K562 (cell line): ENCODE results near the gene OR52B6. TPM values are rescaled to one million over a fixed set of nuclear protein-coding genes. Genes with fewer than 3 reads are reported as not detected.

Source experiments
- EGR1 ChIP-seq: fragments of 450-650 bp; conservative IDR thresholded peaks from 2 replicates; pipeline ENCODE4 v1.6.1; 2017; ENCODE audit warnings: mild to moderate bottlenecking
- GABPA ChIP-seq: fragments of 200-800 bp; sonication (Bioruptor generic); conservative IDR thresholded peaks from 2 replicates; pipeline ENCODE4 v1.6.1; 2016; ENCODE audit warnings: low read depth, missing genetic modification characterization, missing compliant biosample characterization
- GATA2 ChIP-seq: sonication (generic); formaldehyde crosslinking; IDR thresholded peaks from 2 replicates; pipeline ENCODE4 v1.4.0; 2020; ENCODE audit warnings: mild to moderate bottlenecking, missing genetic modification reagents
- JUND ChIP-seq, 2 experiments: IDR thresholded peaks; 2 replicates in 1 of 2; 3 replicates in 1 of 2; pipeline ENCODE4 v1.6.1; 2011; ENCODE audit warnings: borderline replicate concordance in 2 of 2, low read depth in 2 of 2, low read length in 2 of 2, improper control_type of control experiment in 1 of 2, missing biosample characterization in 1 of 2, missing genetic modification characterization in 1 of 2, missing genetic modification reagents in 1 of 2
- MTA3 ChIP-seq: fragments of 450-650 bp; formaldehyde crosslinking; IDR thresholded peaks from 2 replicates; pipeline ENCODE4 v1.6.1; 2017; ENCODE audit warnings: mild to moderate bottlenecking, borderline replicate concordance
- MYBL2 ChIP-seq, 2 experiments: fragments of 450-650 bp in 1 of 2; sonication (generic) in 1 of 2; formaldehyde crosslinking in 1 of 2; IDR thresholded peaks; 2 replicates each; pipeline versions ENCODE4 v1.6.1 to v1.8.1; 2017 to 2022; ENCODE audit warnings: borderline replicate concordance in 1 of 2, inconsistent platforms in 1 of 2, low read depth in 1 of 2, mild to moderate bottlenecking in 1 of 2, missing genetic modification reagents in 1 of 2, moderate library complexity in 1 of 2
- NBN ChIP-seq: fragments of 450-650 bp; IDR thresholded peaks from 2 replicates; pipeline ENCODE4 v1.6.1; 2016; ENCODE audit warnings: low read depth, mild to moderate bottlenecking
- NCOR1 ChIP-seq: fragments of 450-650 bp; IDR thresholded peaks from 2 replicates; pipeline ENCODE4 v1.6.1; 2016; ENCODE audit warnings: mild to moderate bottlenecking, moderate library complexity
- NFXL1 ChIP-seq: fragments of 450-650 bp; formaldehyde crosslinking; IDR thresholded peaks from 2 replicates; pipeline ENCODE4 v1.4.0; 2021; ENCODE audit warnings: mild to moderate bottlenecking
- POLR2H ChIP-seq: IDR thresholded peaks from 2 replicates; pipeline ENCODE4 v1.6.1; 2016; ENCODE audit warnings: missing genetic modification characterization, low read depth, mild to moderate bottlenecking, control low read depth, missing compliant biosample characterization, moderate library complexity
- RBFOX2 ChIP-seq: fragments of 200-400 bp; formaldehyde crosslinking; IDR thresholded peaks from 2 replicates; pipeline ENCODE4 v1.6.1; 2017; ENCODE audit warnings: low read depth, mild to moderate bottlenecking, low read length, moderate library complexity
- RNF2 ChIP-seq: sonication (generic); IDR thresholded peaks from 2 replicates; pipeline ENCODE4 v1.6.1; 2016
- SMAD1 ChIP-seq: fragments of 150-350 bp; IDR thresholded peaks from 2 replicates; pipeline ENCODE4 v1.6.1; 2014; ENCODE audit warnings: low read length, low read depth; ENCODE audit not compliant: partially characterized antibody
- STAT5B ChIP-seq: fragments of 250-450 bp; sonication (Bioruptor Pico); IDR thresholded peaks from 2 replicates; pipeline ENCODE4 v1.8.0; 2021; ENCODE audit warnings: mild to moderate bottlenecking, inconsistent platforms
- TEAD1 ChIP-seq, 2 experiments: fragments of 450-650 bp in 1 of 2; sonication (generic) in 1 of 2; formaldehyde crosslinking; IDR thresholded peaks; 2 replicates each; pipeline versions ENCODE4 v1.4.0 to v1.8.0; 2020 to 2022; ENCODE audit warnings: mild to moderate bottlenecking in 2 of 2, missing genetic modification reagents in 1 of 2
- TEAD4 ChIP-seq, 2 experiments: sonication (generic) in 1 of 2; formaldehyde crosslinking in 1 of 2; IDR thresholded peaks; 2 replicates each; pipeline versions ENCODE4 v1.6.1 to v1.8.0; 2012 to 2022; ENCODE audit warnings: borderline replicate concordance in 1 of 2, inconsistent platforms in 1 of 2, low read length in 1 of 2, mild to moderate bottlenecking in 1 of 2, missing genetic modification reagents in 1 of 2
- ZNF584 ChIP-seq: fragments of 200-800 bp; sonication (Bioruptor generic); IDR thresholded peaks from 2 replicates; pipeline ENCODE4 v1.6.1; 2016; ENCODE audit warnings: low read depth, mild to moderate bottlenecking, missing genetic modification characterization, missing compliant biosample characterization
- ZNF644 ChIP-seq: fragments of 200-800 bp; sonication (Bioruptor generic); IDR thresholded peaks from 2 replicates; pipeline ENCODE4 v1.6.1; 2016; ENCODE audit warnings: low read depth, missing genetic modification characterization, missing compliant biosample characterization
- polyA plus RNA-seq, 8 experiments: library from polyadenylated mRNA; depleted of rRNA in 4 of 8; stranded (reverse) in 5 of 8; unstranded in 3 of 8; fragments of >200 nt; fragmentation: Nextera tagmentation in 2 of 8; fragmentation: Illumina TruSeq in 1 of 8; extraction: Ambion mirVana in 2 of 8; extraction: Trizol in 1 of 8; gene quantifications; 2 replicates each; pipeline versions ENCODE4 v1.2.1 to v1.2.3, GENCODE V29; 2011 to 2014; ENCODE audit warnings: inconsistent platforms in 1 of 8, missing spikeins in 1 of 8
- total RNA-seq, 7 experiments: library from RNA; depleted of rRNA in 6 of 7; stranded (reverse); fragments of >200 nt in 6 of 7; fragmentation: Illumina TruSeq in 2 of 7; extraction: Trizol in 2 of 7; gene quantifications; 2 replicates each; pipeline versions ENCODE4 v1.2.1 to v1.2.3, GENCODE V29; 2011 to 2021; ENCODE audit warnings: low replicate concordance in 1 of 7
- TF ChIP-seq, protein P1 (sequence below): fragments of 450-650 bp; IDR thresholded peaks from 2 replicates; pipeline ENCODE4 v1.6.1; 2014; ENCODE audit warnings: low read depth, mild to moderate bottlenecking, moderate library complexity, borderline replicate concordance
- TF ChIP-seq, protein P2 (sequence below): fragments of 450-650 bp; IDR thresholded peaks from 2 replicates; pipeline ENCODE4 v1.6.1; 2018; ENCODE audit not compliant: partially characterized antibody
- TF ChIP-seq, protein P3 (sequence below): fragments of 250-450 bp; sonication (Bioruptor Pico); IDR thresholded peaks from 2 replicates; pipeline ENCODE4 v1.8.0; 2022; ENCODE audit warnings: moderate library complexity, mild to moderate bottlenecking, inconsistent platforms

OR52B6 gene
- total and polyA plus RNA-seq, 9 of the 15 experiments (the other 6 are each of a cell fraction or from before 2014, with no cell fraction given), result not detected

DNA sequence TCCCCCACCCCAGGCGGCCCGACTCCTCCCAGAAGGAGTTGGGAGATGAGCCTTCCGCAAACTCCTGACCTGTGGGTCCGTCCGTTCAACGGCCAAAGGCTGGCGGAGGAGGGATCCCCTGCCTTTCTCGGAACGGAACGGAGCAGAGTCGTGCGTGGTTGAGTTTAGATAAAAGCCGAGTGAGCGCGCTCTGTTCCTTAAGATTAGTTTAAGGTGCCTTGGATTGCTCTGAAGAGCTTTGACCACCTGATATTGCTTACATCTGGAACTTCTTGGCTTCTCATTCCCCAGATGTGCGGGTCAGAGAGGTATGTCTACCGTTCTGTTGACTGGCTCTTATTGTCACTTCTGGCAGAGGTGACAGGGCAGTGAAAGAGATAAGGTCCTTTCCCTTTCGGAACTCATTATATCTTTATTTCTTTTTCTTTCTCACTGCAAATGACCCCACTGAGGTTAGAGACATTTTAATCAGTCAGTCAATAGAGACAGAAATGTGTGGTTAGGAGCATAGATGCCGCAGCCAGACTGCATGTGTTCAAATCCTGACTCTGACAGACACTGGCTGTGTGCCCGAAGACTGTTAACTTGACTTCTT, 16.0 kb downstream of the OR52B6 start, which contains the start of gene TRIM6 (continued):
- TF ChIP-seq POLR2H (peak; percentile 59; the same call in 1 of the 2 replicates), RNF2 (peak; percentile 90), ZNF584 (CRISPR knock-in tag) (no peak), NBN (peak; percentile 88; the same call in 1 of the 2 replicates), GATA2 (CRISPR knock-in tag) (peak; percentile 88), NCOR1 (peak; percentile 94), STAT5B (CRISPR knock-in tag) (no peak), ZNF644 (tag) (0 out of 2 replicates have a peak, but pooled peaks have one; percentile 47), RBFOX2 (peak; percentile 46), TEAD1 (CRISPR knock-in tag; IDR thresholded peaks at IDR 0.05) (no peak), EGR1 (peak; percentile 54; the same call in 1 of the 2 replicates), MYBL2 (IDR thresholded peaks at IDR 0.05; ENCODE audit: low read depth) (peak; percentile 68), MYBL2 (CRISPR knock-in tag; IDR thresholded peaks at IDR 0.05; ENCODE audit: borderline replicate concordance) (no peak), SMAD1 (peak; percentile 31), JUND (IDR thresholded peaks at IDR 0.05; ENCODE audit: borderline replicate concordance, low read depth, low read length) (peak; percentile 55), JUND (tag; IDR thresholded peaks at IDR 0.05; ENCODE audit: borderline replicate concordance, low read depth, low read length) (peak; percentile 50; the same call in 1 of the 3 replicates), TEAD4 (IDR thresholded peaks at IDR 0.05; ENCODE audit: low read length) (peak; percentile 95), TEAD4 (CRISPR knock-in tag; IDR thresholded peaks at IDR 0.05; ENCODE audit: borderline replicate concordance) (no peak), MTA3 (peak; percentile 52; the same call in 1 of the 2 replicates), NFXL1 (CRISPR knock-in tag) (no peak), GABPA (0 out of 2 replicates have a peak, but pooled peaks have one; percentile 19)
- TF ChIP-seq, protein P1, sequence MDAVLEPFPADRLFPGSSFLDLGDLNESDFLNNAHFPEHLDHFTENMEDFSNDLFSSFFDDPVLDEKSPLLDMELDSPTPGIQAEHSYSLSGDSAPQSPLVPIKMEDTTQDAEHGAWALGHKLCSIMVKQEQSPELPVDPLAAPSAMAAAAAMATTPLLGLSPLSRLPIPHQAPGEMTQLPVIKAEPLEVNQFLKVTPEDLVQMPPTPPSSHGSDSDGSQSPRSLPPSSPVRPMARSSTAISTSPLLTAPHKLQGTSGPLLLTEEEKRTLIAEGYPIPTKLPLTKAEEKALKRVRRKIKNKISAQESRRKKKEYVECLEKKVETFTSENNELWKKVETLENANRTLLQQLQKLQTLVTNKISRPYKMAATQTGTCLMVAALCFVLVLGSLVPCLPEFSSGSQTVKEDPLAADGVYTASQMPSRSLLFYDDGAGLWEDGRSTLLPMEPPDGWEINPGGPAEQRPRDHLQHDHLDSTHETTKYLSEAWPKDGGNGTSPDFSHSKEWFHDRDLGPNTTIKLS, result peak; percentile 22; the same call in 1 of the 2 replicates
- TF ChIP-seq, protein P2, sequence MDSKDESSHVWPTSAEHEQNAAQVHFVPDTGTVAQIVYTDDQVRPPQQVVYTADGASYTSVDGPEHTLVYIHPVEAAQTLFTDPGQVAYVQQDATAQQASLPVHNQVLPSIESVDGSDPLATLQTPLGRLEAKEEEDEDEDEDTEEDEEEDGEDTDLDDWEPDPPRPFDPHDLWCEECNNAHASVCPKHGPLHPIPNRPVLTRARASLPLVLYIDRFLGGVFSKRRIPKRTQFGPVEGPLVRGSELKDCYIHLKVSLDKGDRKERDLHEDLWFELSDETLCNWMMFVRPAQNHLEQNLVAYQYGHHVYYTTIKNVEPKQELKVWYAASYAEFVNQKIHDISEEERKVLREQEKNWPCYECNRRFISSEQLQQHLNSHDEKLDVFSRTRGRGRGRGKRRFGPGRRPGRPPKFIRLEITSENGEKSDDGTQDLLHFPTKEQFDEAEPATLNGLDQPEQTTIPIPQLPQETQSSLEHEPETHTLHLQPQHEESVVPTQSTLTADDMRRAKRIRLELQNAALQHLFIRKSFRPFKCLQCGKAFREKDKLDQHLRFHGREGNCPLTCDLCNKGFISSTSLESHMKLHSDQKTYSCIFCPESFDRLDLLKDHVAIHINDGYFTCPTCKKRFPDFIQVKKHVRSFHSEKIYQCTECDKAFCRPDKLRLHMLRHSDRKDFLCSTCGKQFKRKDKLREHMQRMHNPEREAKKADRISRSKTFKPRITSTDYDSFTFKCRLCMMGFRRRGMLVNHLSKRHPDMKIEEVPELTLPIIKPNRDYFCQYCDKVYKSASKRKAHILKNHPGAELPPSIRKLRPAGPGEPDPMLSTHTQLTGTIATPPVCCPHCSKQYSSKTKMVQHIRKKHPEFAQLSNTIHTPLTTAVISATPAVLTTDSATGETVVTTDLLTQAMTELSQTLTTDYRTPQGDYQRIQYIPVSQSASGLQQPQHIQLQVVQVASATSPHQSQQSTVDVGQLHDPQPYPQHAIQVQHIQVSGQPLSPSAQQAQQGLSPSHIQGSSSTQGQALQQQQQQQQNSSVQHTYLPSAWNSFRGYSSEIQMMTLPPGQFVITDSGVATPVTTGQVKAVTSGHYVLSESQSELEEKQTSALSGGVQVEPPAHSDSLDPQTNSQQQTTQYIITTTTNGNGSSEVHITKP, result peak; percentile 34
- TF ChIP-seq, protein P3, sequence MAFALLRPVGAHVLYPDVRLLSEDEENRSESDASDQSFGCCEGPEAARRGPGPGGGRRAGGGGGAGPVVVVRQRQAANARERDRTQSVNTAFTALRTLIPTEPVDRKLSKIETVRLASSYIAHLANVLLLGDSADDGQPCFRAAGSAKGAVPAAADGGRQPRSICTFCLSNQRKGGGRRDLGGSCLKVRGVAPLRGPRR, result no peak
